HEK293 (cell line): ENCODE results near the gene DLG2.

Experiments used
- ZNF121 ChIP-seq: fragments of 450-650 bp; formaldehyde crosslinking; IDR thresholded peaks from 2 replicates; pipeline ENCODE4 v1.5.1; 2016; ENCODE audit warnings: missing biosample characterization, missing genetic modification characterization
- TF ChIP-seq, protein P1 (sequence below): fragments of 450-650 bp; formaldehyde crosslinking; IDR thresholded peaks from 2 replicates; pipeline ENCODE4 v1.5.1; 2016; ENCODE audit warnings: missing biosample characterization, missing genetic modification characterization
- TF ChIP-seq, protein P2 (sequence below): fragments of 450-650 bp; formaldehyde crosslinking; IDR thresholded peaks from 2 replicates; pipeline ENCODE4 v1.5.1; 2017; ENCODE audit warnings: missing biosample characterization, missing genetic modification characterization
- TF ChIP-seq, protein P3 (sequence below): fragments of 450-650 bp; formaldehyde crosslinking; IDR thresholded peaks from 2 replicates; pipeline ENCODE4 v1.5.1; 2016; ENCODE audit warnings: missing biosample characterization, missing genetic modification characterization, borderline replicate concordance

DNA sequence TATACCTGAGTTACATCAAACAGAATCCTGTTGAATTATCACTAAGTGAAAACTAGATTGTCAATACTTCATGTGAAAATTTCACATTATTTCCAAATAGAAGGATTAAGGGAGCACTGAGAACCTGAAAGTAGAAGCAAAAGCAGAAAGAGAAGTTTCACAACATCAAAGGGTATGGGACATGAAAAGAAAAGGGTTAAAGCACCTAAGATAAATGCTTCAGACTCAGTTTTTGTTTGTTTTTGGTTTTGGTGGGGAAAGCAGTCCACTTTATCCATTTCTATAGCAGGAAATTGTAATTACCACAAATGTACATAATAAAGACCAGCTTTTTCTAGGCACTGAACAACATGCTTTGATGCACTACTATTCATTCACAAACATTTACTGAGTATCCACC is 1271.2 kb downstream of the DLG2 start:
- TF ChIP-seq, protein P1, sequence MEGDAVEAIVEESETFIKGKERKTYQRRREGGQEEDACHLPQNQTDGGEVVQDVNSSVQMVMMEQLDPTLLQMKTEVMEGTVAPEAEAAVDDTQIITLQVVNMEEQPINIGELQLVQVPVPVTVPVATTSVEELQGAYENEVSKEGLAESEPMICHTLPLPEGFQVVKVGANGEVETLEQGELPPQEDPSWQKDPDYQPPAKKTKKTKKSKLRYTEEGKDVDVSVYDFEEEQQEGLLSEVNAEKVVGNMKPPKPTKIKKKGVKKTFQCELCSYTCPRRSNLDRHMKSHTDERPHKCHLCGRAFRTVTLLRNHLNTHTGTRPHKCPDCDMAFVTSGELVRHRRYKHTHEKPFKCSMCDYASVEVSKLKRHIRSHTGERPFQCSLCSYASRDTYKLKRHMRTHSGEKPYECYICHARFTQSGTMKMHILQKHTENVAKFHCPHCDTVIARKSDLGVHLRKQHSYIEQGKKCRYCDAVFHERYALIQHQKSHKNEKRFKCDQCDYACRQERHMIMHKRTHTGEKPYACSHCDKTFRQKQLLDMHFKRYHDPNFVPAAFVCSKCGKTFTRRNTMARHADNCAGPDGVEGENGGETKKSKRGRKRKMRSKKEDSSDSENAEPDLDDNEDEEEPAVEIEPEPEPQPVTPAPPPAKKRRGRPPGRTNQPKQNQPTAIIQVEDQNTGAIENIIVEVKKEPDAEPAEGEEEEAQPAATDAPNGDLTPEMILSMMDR (tag by site-specific recombination) = no peak
- TF ChIP-seq, protein P2, sequence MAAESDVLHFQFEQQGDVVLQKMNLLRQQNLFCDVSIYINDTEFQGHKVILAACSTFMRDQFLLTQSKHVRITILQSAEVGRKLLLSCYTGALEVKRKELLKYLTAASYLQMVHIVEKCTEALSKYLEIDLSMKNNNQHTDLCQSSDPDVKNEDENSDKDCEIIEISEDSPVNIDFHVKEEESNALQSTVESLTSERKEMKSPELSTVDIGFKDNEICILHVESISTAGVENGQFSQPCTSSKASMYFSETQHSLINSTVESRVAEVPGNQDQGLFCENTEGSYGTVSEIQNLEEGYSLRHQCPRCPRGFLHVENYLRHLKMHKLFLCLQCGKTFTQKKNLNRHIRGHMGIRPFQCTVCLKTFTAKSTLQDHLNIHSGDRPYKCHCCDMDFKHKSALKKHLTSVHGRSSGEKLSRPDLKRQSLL (tag by site-specific recombination) = no peak
- TF ChIP-seq ZNF121 (tag by site-specific recombination) = no peak
- TF ChIP-seq, protein P3, sequence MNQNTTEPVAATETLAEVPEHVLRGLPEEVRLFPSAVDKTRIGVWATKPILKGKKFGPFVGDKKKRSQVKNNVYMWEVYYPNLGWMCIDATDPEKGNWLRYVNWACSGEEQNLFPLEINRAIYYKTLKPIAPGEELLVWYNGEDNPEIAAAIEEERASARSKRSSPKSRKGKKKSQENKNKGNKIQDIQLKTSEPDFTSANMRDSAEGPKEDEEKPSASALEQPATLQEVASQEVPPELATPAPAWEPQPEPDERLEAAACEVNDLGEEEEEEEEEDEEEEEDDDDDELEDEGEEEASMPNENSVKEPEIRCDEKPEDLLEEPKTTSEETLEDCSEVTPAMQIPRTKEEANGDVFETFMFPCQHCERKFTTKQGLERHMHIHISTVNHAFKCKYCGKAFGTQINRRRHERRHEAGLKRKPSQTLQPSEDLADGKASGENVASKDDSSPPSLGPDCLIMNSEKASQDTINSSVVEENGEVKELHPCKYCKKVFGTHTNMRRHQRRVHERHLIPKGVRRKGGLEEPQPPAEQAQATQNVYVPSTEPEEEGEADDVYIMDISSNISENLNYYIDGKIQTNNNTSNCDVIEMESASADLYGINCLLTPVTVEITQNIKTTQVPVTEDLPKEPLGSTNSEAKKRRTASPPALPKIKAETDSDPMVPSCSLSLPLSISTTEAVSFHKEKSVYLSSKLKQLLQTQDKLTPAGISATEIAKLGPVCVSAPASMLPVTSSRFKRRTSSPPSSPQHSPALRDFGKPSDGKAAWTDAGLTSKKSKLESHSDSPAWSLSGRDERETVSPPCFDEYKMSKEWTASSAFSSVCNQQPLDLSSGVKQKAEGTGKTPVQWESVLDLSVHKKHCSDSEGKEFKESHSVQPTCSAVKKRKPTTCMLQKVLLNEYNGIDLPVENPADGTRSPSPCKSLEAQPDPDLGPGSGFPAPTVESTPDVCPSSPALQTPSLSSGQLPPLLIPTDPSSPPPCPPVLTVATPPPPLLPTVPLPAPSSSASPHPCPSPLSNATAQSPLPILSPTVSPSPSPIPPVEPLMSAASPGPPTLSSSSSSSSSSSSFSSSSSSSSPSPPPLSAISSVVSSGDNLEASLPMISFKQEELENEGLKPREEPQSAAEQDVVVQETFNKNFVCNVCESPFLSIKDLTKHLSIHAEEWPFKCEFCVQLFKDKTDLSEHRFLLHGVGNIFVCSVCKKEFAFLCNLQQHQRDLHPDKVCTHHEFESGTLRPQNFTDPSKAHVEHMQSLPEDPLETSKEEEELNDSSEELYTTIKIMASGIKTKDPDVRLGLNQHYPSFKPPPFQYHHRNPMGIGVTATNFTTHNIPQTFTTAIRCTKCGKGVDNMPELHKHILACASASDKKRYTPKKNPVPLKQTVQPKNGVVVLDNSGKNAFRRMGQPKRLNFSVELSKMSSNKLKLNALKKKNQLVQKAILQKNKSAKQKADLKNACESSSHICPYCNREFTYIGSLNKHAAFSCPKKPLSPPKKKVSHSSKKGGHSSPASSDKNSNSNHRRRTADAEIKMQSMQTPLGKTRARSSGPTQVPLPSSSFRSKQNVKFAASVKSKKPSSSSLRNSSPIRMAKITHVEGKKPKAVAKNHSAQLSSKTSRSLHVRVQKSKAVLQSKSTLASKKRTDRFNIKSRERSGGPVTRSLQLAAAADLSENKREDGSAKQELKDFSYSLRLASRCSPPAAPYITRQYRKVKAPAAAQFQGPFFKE (tag by site-specific recombination) = no peak
